VCaP (cell line): ENCODE measurements around the gene ZNF763.
"Not testable (repeated sequence)": the region's sequence is repeated elsewhere in the genome, so short reads cannot be mapped to it uniquely, and the experiment has no call there.

Experiments
- H3K27ac ChIP-seq: fragments of 450-650 bp; 2 replicates; pipeline ENCODE4 v1.5.1; 2017
- TF ChIP-seq, protein P1 (sequence below): fragments of 450-650 bp; conservative IDR thresholded peaks from 2 replicates; pipeline ENCODE4 v1.5.1; 2017; ENCODE audit warnings: mild to moderate bottlenecking, moderate library complexity

Gene ZNF763

DNA sequence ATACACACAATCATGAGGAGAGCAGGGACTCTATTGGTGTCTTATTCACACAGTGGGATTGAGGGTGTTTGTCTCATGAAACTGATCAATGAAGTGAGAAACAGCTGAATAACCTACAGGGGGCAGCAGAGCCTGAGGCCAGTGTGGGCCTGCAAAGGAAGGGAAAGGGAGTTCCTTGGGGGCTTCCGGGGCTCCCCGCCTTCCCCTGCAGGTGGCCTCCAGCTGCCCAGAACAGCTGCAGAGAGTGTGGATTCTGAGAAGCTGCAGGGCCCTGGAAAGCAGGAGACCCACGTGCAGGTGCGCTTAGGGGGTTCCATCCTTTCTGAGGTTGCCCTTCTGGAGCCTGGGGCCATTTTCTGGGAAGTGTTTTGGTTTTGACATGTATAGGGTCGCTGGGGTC, 20.1 kb downstream of the ZNF763 start:
- TF ChIP-seq, protein P1, sequence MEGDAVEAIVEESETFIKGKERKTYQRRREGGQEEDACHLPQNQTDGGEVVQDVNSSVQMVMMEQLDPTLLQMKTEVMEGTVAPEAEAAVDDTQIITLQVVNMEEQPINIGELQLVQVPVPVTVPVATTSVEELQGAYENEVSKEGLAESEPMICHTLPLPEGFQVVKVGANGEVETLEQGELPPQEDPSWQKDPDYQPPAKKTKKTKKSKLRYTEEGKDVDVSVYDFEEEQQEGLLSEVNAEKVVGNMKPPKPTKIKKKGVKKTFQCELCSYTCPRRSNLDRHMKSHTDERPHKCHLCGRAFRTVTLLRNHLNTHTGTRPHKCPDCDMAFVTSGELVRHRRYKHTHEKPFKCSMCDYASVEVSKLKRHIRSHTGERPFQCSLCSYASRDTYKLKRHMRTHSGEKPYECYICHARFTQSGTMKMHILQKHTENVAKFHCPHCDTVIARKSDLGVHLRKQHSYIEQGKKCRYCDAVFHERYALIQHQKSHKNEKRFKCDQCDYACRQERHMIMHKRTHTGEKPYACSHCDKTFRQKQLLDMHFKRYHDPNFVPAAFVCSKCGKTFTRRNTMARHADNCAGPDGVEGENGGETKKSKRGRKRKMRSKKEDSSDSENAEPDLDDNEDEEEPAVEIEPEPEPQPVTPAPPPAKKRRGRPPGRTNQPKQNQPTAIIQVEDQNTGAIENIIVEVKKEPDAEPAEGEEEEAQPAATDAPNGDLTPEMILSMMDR = peak; percentile 21
- H3K27ac ChIP-seq = no peak overlapping the region

DNA sequence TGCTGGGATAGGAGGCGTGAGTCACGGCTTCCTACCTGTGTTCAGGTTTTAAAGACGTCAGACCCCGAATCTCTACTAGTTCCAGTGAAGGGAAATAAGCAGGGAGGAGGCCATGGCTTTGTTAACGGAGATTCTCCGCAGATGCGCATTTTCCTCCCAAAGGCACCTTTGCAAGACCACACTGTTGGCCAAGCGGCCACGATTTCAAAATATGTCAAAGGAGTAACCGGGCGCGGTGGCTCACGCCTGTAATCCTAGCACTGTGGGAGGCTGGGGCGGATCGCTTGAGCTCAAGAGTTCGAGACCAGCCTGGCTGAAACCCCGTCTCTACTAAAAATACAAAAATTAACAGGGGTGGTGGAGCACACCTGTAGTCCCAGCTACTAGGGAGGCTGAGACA, 21.9 kb downstream of the ZNF763 start:
- TF ChIP-seq, protein P1 = no peak
- H3K27ac ChIP-seq = peak overlapping the region; percentile 81

DNA sequence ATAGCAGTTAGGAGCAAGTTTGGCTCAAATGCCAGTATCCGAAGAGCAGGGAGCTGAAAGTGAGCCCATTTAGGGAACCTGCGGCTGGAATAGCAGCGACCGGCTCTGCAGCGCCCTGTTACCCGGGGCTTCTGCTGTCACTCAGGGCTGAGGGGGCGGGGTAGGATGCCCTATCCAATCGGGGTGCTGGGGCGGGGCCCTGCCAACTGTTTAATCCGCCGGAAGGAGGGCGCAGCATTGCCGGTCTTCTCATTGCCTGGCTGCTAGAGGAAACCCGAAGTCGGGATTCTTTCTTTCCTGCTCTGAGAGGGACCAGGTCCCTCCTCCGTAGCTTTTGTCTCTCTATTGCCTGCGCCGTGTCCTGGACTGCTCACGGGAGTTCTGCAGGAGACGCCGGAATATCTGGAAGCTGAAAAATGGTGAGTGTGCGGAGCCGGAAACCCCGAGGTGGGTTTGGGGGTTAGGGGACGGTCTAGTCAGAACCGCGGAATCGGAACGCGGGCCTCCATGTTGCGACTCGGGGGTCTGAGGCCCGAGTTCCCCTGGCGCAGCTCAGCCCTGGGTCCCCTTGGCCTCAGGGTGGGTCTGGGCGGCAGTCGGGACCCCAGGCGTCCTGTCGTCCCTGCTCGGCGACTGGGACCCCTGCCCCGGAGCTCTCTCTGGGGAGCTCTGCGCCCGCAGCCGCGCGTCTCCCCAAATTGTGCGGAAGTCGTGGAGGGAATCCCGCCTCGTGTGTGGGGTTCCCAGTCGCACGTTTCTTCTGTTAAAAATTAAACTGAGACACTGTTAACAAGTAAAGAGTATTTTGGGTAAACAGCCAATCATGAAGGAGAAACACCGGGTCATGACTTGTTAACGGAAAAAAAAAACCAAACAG, 22.8 kb downstream of the ZNF763 start:
- TF ChIP-seq, protein P1 = no peak
- H3K27ac ChIP-seq = peak overlapping the region; percentile 81

DNA sequence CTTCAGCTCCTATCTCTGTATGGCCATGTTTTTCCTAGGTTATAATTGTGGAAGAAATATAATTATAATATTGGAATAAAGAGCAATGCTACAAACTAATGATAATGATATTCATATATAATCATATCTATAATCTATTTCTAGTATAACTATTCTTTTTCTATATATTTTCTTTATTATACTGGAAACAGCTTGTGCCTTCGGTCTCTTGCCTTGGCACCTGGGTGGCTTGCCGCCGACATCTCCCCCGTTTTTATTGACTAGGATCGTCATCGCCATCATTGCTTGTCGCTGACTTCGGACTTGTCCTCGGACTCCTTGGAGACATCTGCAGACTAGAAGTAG, 24.2 kb downstream of the ZNF763 start:
- TF ChIP-seq, protein P1 = peak; percentile 7
- no peak overlapping the region; the same call in 1 of the 2 replicates for H3K27ac ChIP-seq

DNA sequence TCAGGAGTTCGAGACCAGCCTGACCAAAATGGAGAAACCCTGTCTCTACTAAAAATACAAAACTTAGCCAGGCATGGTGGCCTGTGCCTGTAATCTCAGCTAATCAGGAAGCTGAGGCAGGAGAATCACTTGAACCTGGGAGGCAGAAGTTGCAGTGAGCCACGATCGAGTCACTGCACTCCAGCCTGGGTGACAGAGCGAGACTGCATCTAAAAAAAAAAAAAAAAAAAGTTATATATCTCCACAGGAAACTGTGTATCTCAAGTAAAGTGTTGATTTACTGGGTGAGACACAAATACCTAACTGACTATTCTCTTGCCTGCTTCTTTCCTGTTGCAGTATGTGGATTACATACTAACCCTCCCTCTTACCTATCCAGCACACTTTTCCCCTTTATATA, 27.1 kb downstream of the ZNF763 start:
- not testable (repeated sequence) for H3K27ac ChIP-seq

DNA sequence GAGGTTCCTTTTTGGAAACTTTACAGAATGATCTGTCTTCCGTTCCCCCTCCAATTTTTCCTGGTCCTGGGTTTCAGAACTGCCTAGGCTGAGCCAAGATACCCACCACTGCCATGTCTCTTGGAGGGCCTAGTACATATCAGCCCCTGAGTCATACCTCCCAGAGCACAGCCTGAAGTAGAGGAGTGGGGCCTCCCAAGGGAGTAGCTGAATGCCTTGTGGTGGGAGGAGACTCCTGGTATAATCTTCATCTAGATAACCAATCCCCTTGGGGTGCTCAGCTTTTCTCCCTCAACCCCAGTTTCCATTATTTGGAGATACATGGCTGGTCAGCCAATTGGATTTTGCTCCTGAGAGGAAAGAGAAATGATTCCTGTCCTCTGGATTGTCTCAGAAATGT, 30.3 kb downstream of the ZNF763 start:
- TF ChIP-seq, protein P1 = no peak
- no peak overlapping the region for H3K27ac ChIP-seq

DNA sequence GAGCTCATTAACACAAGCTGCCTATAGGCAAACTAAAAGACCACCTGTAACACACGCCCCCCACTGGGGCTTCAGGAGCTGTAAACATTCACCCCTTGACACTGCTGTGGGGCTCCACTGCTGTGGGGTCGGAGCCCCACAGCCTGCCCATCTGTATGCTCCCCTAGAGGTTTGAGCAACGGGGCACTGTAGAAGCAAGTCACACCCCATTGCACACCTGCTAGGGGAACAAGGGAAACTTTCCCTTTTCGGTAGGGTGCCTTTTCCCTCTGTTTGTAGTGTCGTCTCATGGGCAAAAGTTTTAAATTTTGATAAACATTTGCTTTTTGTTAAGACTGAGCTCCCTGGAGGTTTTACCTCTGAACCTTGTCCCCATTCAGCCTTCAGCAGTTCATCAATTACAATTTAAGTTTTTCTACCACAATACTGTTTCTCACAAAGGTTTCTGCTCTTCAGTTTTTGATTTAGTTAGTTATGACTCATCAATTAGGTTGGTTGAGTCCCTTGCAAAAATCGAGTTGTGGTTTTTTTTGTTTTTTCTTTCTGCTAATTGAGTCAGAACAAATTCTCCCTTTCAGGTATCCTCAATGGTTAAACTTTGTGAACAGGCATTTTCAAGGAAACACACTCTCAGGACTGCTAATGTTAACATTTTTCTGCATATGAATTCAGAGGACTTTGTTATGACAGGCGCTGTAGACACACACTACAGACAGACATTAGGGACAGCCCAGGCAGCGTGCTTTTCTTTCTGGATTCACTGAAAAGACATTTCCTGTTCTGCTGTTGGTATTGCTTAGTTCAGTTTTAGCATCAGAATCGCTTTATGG, 35.5 kb downstream of the ZNF763 start:
- no peak overlapping the region for H3K27ac ChIP-seq

More for the DNA sequence above, 35.5 kb downstream of the ZNF763 start:
- TF ChIP-seq, protein P1 = no peak
